Neural cell (in vitro differentiated cells): Measurements from ENCODE around the gene MDFIC2. TPM values are rescaled to one million over a fixed set of nuclear protein-coding genes. Genes with fewer than 3 reads are reported as not detected.

Experiments used
- H2AFZ ChIP-seq: fragments of 200-600, 300-800 bp; sonication (generic), shearing (Covaris generic); 2 replicates; pipeline ENCODE4 v1.6.0; 2014; ENCODE audit warnings: low read depth, mild to moderate bottlenecking, antibody characterized with exemption, low read length, moderate library complexity
- H3F3A ChIP-seq: fragments of 200-600 bp; shearing (Covaris generic); 2 replicates; pipeline ENCODE4 v1.6.1; 2016; ENCODE audit warnings: mild to moderate bottlenecking, moderate library complexity, mixed read lengths, antibody characterized with exemption, low read length; ENCODE audit not compliant: insufficient read depth, poor library complexity, severe bottlenecking
- H3K27ac ChIP-seq: fragments of 200-600, 300-800 bp; sonication (generic), shearing (Covaris generic); 2 replicates; pipeline ENCODE4 v1.5.1; 2014; ENCODE audit warnings: mild to moderate bottlenecking, low read length, moderate library complexity
- H3K27me3 ChIP-seq: fragments of 300-800, 200-600 bp; sonication (generic), shearing (Covaris generic); 2 replicates; pipeline ENCODE4 v1.6.0; 2014; ENCODE audit warnings: mild to moderate bottlenecking, low read depth, low read length, moderate library complexity; ENCODE audit not compliant: insufficient read depth
- H3K36me3 ChIP-seq: fragments of 300-800, 200-600 bp; sonication (generic), shearing (Covaris generic); 2 replicates; pipeline ENCODE4 v1.5.1; 2014; ENCODE audit warnings: mild to moderate bottlenecking, antibody characterized with exemption, low read length, moderate library complexity; ENCODE audit not compliant: insufficient read depth
- H3K4me2 ChIP-seq: fragments of 300-800, 200-600 bp; sonication (generic), shearing (Covaris generic); 2 replicates; pipeline ENCODE4 v1.6.0; 2014; ENCODE audit warnings: mild to moderate bottlenecking, low read length
- H3K4me3 ChIP-seq: fragments of 300-800, 200-600 bp; sonication (generic), shearing (Covaris generic); 2 replicates; pipeline ENCODE4 v1.5.1; 2014; ENCODE audit warnings: mild to moderate bottlenecking, low read length, moderate library complexity
- H3K79me2 ChIP-seq: fragments of 200-600 bp; shearing (Covaris generic); replicated peaks from 2 replicates; pipeline ENCODE4 v1.6.0; 2014; ENCODE audit warnings: mild to moderate bottlenecking, low read length, moderate library complexity; ENCODE audit not compliant: insufficient read depth
- H3K9ac ChIP-seq: fragments of 300-800, 200-600 bp; sonication (generic), shearing (Covaris generic); 2 replicates; pipeline ENCODE4 v1.6.1; 2016; ENCODE audit warnings: mild to moderate bottlenecking, low read length, mixed read lengths
- H3K9me2 ChIP-seq: fragments of 200-600 bp; shearing (Covaris generic); 2 replicates; pipeline ENCODE4 v1.6.1; 2016; ENCODE audit warnings: mild to moderate bottlenecking, low read length, mixed read lengths; ENCODE audit not compliant: insufficient read depth
- H3K9me3 ChIP-seq: fragments of 200-600, 300-800 bp; sonication (generic), shearing (Covaris generic); 2 replicates; pipeline ENCODE4 v1.6.1; 2016; ENCODE audit warnings: mild to moderate bottlenecking, mixed run types, low read length, moderate library complexity, mixed read lengths
- H4K20me1 ChIP-seq: fragments of 200-600 bp; shearing (Covaris generic); 2 replicates; pipeline ENCODE4 v1.6.1; 2016; ENCODE audit warnings: mild to moderate bottlenecking, mixed run types; ENCODE audit not compliant: insufficient read depth
- CTCF ChIP-seq: fragments of 450-650 bp; IDR thresholded peaks from 2 replicates; pipeline ENCODE4 v1.5.1; 2014; ENCODE audit warnings: antibody characterized with exemption, mild to moderate bottlenecking, moderate library complexity; ENCODE audit not compliant: poor library complexity, severe bottlenecking
- EP300 ChIP-seq: fragments of 450-650 bp; conservative IDR thresholded peaks from 2 replicates; pipeline ENCODE4 v1.6.1; 2014; ENCODE audit warnings: antibody characterized with exemption, mild to moderate bottlenecking, moderate library complexity; ENCODE audit not compliant: poor library complexity, severe bottlenecking
- EZH2 ChIP-seq: fragments of 200-600, 300-800 bp; shearing (Covaris generic), sonication (generic); IDR thresholded peaks from 2 replicates; pipeline ENCODE4 v1.6.1; 2014; ENCODE audit warnings: antibody characterized with exemption, low read length, borderline replicate concordance, mild to moderate bottlenecking; ENCODE audit not compliant: insufficient read depth, poor library complexity, severe bottlenecking
- MXI1 ChIP-seq: fragments of 450-650 bp; conservative IDR thresholded peaks from 2 replicates; pipeline ENCODE4 v1.6.1; 2014; ENCODE audit warnings: antibody characterized with exemption, mild to moderate bottlenecking; ENCODE audit not compliant: poor library complexity, severe bottlenecking
- POLR2AphosphoS5 ChIP-seq: IDR thresholded peaks from 2 replicates; pipeline ENCODE4 v1.6.1; 2012
- RAD21 ChIP-seq: fragments of 450-650 bp; conservative IDR thresholded peaks from 2 replicates; pipeline ENCODE4 v1.6.1; 2014; ENCODE audit warnings: antibody characterized with exemption, mild to moderate bottlenecking, moderate library complexity
- REST ChIP-seq: IDR thresholded peaks from 2 replicates; pipeline ENCODE4 v1.6.1; 2012; ENCODE audit warnings: borderline replicate concordance
- SMC3 ChIP-seq: fragments of 450-650 bp; conservative IDR thresholded peaks from 2 replicates; pipeline ENCODE4 v1.6.1; 2014; ENCODE audit warnings: antibody characterized with exemption, mild to moderate bottlenecking, moderate library complexity; ENCODE audit not compliant: poor library complexity
- TAF1 ChIP-seq: IDR thresholded peaks from 2 replicates; pipeline ENCODE4 v1.6.1; 2012; ENCODE audit warnings: low read depth
- polyA plus RNA-seq: library from polyadenylated mRNA; depleted of rRNA; stranded (reverse); fragments of >200 nt; gene quantifications from 2 replicates; pipeline ENCODE4 v1.2.3, GENCODE V29; 2014

The MDFIC2 gene
- polyA plus RNA-seq, 1 donor from 2014 or later = not detected

GRCh38 chr3:70310809-70311208, 1.6 kb downstream of the MDFIC2 start:
- H3K79me2 ChIP-seq = no peaks in the 10 kb centered on the region

GRCh38 chr3:70309591-70309990, 2.8 kb downstream of the MDFIC2 start:
- Histone ChIP-seq H3K27me3 (no peaks in the 10 kb centered on the region), H3K9ac (no peak overlapping the region), H3K79me2 (no peaks in the 10 kb centered on the region), H3K4me2 (no peak overlapping the region), H3K4me3 (no peak overlapping the region), H3K36me3 (no peaks in the 10 kb centered on the region), H3K9me3 (no peaks in the 10 kb centered on the region), H3K27ac (no peak overlapping the region), H2AFZ (no peak overlapping the region), H4K20me1 (no peaks in the 10 kb centered on the region), H3K9me2 (no peaks in the 10 kb centered on the region), H3F3A (no peaks in the 10 kb centered on the region)
- TF ChIP-seq TAF1 (no peak), RAD21 (no peak), SMC3 (no peak), CTCF (no peak), EZH2 (no peak), REST (no peak), POLR2AphosphoS5 (no peak), EP300 (no peak), MXI1 (no peak)

More at GRCh38 chr3:70310809-70311208, 1.6 kb downstream of the MDFIC2 start:
- H3K36me3 ChIP-seq = no peaks in the 10 kb centered on the region
- H3K4me2 ChIP-seq = no peak overlapping the region
- no peak overlapping the region for H2AFZ ChIP-seq
- H3K27me3 ChIP-seq = no peaks in the 10 kb centered on the region
- H3K27ac ChIP-seq = no peak overlapping the region
- H3K9me3 ChIP-seq = no peaks in the 10 kb centered on the region
- H3F3A ChIP-seq = no peaks in the 10 kb centered on the region
- no peak for TF ChIP-seq CTCF
- no peak for TF ChIP-seq EZH2
- no peaks in the 10 kb centered on the region for H3K9me2 ChIP-seq
- no peak overlapping the region for H3K9ac ChIP-seq
- no peak overlapping the region for H3K4me3 ChIP-seq
- no peaks in the 10 kb centered on the region for H4K20me1 ChIP-seq
